ENCODE results near the gene LIPA. TPM values are rescaled to one million over a fixed set of nuclear protein-coding genes. Genes with fewer than 3 reads are reported as not detected.
"Not testable (repeated sequence)": the region's sequence is repeated elsewhere in the genome, so short reads cannot be mapped to it uniquely, and the experiment has no call there.

Gene LIPA
- total and polyA plus RNA-seq, 9 donors = 26.6 to 191 (median 36.1) TPM

- H3K9me3 ChIP-seq = no peaks in the 10 kb centered on the region
- WGBS, 3 donors = 89 to 98% (median 95%) methylated on average over 4 of the region's 4 CpGs
- no peak overlapping the region for H3K4me3 ChIP-seq
- TF ChIP-seq POLR2A (IDR thresholded peaks at IDR 0.05) = no peak
- TF ChIP-seq, protein P1, sequence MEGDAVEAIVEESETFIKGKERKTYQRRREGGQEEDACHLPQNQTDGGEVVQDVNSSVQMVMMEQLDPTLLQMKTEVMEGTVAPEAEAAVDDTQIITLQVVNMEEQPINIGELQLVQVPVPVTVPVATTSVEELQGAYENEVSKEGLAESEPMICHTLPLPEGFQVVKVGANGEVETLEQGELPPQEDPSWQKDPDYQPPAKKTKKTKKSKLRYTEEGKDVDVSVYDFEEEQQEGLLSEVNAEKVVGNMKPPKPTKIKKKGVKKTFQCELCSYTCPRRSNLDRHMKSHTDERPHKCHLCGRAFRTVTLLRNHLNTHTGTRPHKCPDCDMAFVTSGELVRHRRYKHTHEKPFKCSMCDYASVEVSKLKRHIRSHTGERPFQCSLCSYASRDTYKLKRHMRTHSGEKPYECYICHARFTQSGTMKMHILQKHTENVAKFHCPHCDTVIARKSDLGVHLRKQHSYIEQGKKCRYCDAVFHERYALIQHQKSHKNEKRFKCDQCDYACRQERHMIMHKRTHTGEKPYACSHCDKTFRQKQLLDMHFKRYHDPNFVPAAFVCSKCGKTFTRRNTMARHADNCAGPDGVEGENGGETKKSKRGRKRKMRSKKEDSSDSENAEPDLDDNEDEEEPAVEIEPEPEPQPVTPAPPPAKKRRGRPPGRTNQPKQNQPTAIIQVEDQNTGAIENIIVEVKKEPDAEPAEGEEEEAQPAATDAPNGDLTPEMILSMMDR (IDR thresholded peaks at IDR 0.05) = no peak
- TF ChIP-seq EP300 (IDR thresholded peaks at IDR 0.05) = no peak
- no peak overlapping the region for H3K27ac ChIP-seq
- peaks cover 7% of the 10 kb centered on the region for H3K4me1 ChIP-seq (ENCODE audit: insufficient read depth)
- DNase-seq = no peak
- no peaks in the 10 kb centered on the region for H3K27me3 ChIP-seq
- intact Hi-C loops (cut with DNase I) = loop anchor here in 1 of 4 donors (5.0 kb wide), 1 partner anchor 595 kb away; no protein-coding TSS in a partner anchor
- no peaks in the 10 kb centered on the region for H3K36me3 ChIP-seq
These were observed 45.8 kb upstream of the LIPA start for GRCh38 chr10:89297356-89297755.

- Histone ChIP-seq H3K27me3 (no peaks in the 10 kb centered on the region), H3K4me1 (ENCODE audit: insufficient read depth) (peaks cover 6% of the 10 kb centered on the region), H3K4me3 (no peak overlapping the region), H3K27ac (peak overlapping the region in 1 of 2 donors; percentile 22), H3K9me3 (no peaks in the 10 kb centered on the region), H3K36me3 (no peaks in the 10 kb centered on the region)
- no peak for DNase-seq
- TF ChIP-seq EP300 (IDR thresholded peaks at IDR 0.05) (no peak), POLR2A (IDR thresholded peaks at IDR 0.05) (no peak)
- TF ChIP-seq, protein P1 (IDR thresholded peaks at IDR 0.05) = no peak
- 33 to 65% (median 47%) methylated on average over 5 of the region's 5 CpGs for WGBS, 3 donors
- intact Hi-C loops (cut with DNase I) = loop anchor here in 1 of 4 donors (5.0 kb wide), 1 partner anchor 594 kb away; no protein-coding TSS in a partner anchor
These were observed 44.7 kb upstream of the LIPA start for GRCh38 chr10:89296220-89296648.

DNA sequence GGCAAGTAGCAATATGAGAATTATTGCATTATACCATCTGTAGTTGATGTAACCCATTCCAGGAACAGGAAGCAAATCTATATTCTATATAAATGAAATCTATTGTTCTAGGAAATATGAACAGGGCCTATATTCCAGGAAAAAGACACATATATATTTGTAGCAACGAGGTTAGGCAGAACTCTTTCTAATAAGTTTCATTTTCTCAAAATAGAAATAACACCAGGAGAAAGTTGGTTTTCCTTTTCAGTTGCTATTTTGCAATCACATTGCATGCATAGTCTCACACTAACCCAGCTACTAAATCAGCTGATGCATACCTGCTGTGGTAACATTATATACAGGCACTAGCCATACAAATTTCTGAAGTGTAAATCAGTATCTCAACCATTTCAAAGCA, 44.0 kb upstream of the LIPA start:
- WGBS, 3 donors = 31 to 58% (median 33%) methylated on average over 1 of the region's 1 CpG
- Histone ChIP-seq H3K27me3 (no peaks in the 10 kb centered on the region), H3K36me3 (no peaks in the 10 kb centered on the region), H3K27ac (peak overlapping the region in 1 of 2 donors; percentile 22), H3K9me3 (no peaks in the 10 kb centered on the region), H3K4me1 (ENCODE audit: insufficient read depth) (peaks cover 2% of the 10 kb centered on the region), H3K4me3 (no peak overlapping the region)
- no peak for DNase-seq
- intact Hi-C loops (cut with DNase I) = loop anchor here in 1 of 4 donors (5.0 kb wide), 1 partner anchor 593 kb away; no protein-coding TSS in a partner anchor
- TF ChIP-seq POLR2A (IDR thresholded peaks at IDR 0.05) = no peak
- TF ChIP-seq EP300 (IDR thresholded peaks at IDR 0.05) = no peak
- TF ChIP-seq, protein P1 (IDR thresholded peaks at IDR 0.05) = no peak

DNA sequence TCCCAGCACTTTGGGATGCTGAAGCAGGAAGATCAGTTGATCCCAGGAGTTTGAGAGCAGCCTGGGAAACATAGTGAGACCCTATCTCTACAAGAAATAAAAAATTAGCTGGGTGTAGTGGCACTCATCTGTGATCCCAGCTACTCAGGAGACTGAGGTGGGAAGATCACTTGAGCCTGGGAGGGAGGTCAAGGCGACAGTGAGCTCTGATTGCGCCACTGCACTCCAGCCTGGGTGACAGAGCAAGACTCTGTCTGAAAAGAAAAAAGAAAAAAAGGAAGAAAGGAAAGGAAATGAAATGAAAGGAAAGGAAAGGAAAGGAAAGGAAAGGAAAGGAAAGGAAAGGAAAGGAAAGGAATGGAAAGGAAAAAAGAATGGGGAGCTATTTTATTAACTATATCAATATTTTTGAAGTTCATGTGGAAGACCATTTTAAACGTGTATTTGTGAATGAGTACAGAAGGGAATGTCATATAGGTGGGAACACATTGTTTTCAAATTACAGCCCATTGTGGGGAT, 43.2 kb upstream of the LIPA start:
- Histone ChIP-seq H3K27me3 (no peaks in the 10 kb centered on the region), H3K4me1 (ENCODE audit: insufficient read depth) (peaks cover 2% of the 10 kb centered on the region), H3K9me3 (no peaks in the 10 kb centered on the region), H3K36me3 (no peaks in the 10 kb centered on the region), H3K4me3 (no peak overlapping the region), H3K27ac (no peak overlapping the region)
- TF ChIP-seq EP300 (IDR thresholded peaks at IDR 0.05) = no peak
- TF ChIP-seq, protein P1 (IDR thresholded peaks at IDR 0.05) = no peak
- TF ChIP-seq POLR2A (IDR thresholded peaks at IDR 0.05) = no peak
- 81 to 87% (median 85%) methylated on average over 3 of the region's 3 CpGs for WGBS, 3 donors
- intact Hi-C loops (cut with DNase I) = loop anchor here in 1 of 4 donors (5.0 kb wide), 1 partner anchor 592 kb away; no protein-coding TSS in a partner anchor
- DNase-seq = no peak

DNA sequence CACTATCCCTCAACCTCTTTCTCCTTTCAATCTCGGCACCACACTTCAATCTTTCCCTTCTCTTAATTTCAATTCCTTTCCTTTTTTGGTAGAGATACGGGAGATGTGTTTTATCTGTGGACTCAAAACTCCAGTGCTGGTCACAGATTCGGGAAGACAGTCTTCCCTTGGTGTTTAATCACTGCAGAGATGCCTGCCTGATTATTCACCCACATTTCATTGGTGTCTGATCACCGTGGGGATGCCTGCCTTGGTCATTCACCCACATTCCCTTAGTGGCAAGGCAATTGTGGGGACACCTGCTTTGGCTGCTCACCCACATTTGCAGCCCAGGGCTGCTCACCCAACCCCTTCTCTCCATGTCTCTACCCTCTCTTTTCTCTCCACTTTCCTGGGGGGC, 33.7 kb upstream of the LIPA start:
- H3K27ac ChIP-seq; H3K9me3 ChIP-seq; intact Hi-C loops (cut with DNase I); H3K4me3 ChIP-seq; H3K27me3 ChIP-seq; H3K4me1 ChIP-seq (ENCODE audit: insufficient read depth); DNase-seq; H3K36me3 ChIP-seq: not testable (repeated sequence)
- 83 to 85% (median 83%) methylated on average over 4 of the region's 4 CpGs for WGBS, 3 donors

GRCh38 chr10:89284711-89285110, 33.1 kb upstream of the LIPA start:
- H3K4me1 ChIP-seq (ENCODE audit: insufficient read depth); DNase-seq; H3K27me3 ChIP-seq; intact Hi-C loops (cut with DNase I); H3K9me3 ChIP-seq; H3K36me3 ChIP-seq; H3K4me3 ChIP-seq: not testable (repeated sequence)
- 89 to 92% (median 91%) methylated on average over 6 of the region's 6 CpGs for WGBS, 3 donors
- H3K27ac ChIP-seq = peak overlapping the region; percentile 39 to 76
